Measurements from ENCODE around the gene CEMP1. TPM values are rescaled to one million over a fixed set of nuclear protein-coding genes. Genes with fewer than 3 reads are reported as not detected.
A peak's percentile ranks its signal among the peaks of the same experiment; 100 is the strongest.

CEMP1 gene
- total RNA-seq, 1 donor from 2014 or later, result not detected

DNA sequence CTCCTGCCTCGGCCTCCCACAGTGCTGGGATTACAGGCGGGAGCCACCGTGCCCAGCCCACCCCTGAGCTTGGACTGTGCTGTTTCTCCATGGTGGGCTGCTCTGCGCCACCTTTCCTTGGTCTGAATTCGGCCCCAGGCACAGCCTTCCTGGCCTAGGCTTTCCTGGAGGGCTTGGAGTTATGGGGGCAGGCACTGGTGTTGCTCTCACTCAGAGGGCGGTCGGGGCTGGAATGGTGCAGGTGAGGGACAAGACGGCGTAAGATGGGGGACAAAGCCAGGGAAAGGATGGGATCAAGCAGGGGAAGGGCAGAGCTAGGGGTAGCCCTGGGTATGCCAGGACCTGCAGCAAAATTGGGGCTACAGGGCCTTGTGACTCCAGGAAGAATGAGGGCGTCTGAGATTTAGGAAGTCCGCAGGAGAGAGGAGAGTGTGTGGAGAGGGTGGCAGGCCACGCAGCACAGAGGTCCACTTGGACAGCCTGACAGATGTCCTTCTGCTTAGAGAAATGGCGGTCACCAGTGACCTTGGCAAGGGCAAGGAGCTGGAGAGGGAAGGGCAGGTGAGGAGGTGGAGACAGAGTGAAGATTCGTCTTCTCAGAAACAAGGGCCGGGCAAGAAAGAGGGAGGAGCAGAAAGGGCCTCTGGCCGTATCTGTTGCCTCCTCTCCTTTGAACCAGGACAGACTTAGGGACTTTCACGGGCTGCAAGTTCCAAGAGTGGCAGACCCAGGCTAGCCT, 19.0 kb downstream of the CEMP1 start:
- no peak for DNase-seq (ENCODE audit: low spot score)

DNA sequence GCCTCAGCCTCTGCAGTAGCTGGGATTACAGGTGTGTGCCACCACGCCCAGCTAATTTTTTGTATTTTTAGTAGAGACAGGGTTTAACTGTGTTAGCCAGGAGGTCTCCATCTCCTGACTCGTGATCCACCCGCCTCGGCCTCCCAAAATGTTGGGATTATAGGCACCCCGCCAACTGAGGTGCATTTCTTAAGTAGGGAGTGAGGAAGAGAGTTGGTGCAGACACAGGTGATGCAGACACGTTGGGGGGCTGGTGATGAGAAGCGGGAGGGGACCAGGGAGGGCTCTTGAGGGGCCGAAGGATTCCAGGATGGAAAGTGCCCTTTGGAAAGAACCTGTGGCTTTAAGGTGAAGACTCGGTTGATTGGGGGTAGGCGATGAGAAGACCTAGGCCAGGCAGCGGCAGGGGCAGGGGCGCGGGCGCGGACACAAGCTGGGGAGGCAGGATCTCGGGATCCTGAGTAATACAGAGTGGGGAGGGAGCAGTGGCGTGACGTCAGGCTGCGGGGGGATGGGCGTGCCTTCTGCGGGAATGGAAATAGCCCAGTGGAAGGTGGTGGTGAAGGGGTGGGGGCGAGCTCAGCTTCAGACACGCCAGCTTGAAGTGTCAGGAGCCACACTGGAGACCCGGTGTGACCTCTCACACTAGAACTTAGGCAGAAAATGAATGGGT, 19.9 kb downstream of the CEMP1 start:
- peak overlapping the region; percentile 21 for H3K4me2 ChIP-seq

More for the DNA sequence above, 19.0 kb downstream of the CEMP1 start:
- TF ChIP-seq, protein P1, sequence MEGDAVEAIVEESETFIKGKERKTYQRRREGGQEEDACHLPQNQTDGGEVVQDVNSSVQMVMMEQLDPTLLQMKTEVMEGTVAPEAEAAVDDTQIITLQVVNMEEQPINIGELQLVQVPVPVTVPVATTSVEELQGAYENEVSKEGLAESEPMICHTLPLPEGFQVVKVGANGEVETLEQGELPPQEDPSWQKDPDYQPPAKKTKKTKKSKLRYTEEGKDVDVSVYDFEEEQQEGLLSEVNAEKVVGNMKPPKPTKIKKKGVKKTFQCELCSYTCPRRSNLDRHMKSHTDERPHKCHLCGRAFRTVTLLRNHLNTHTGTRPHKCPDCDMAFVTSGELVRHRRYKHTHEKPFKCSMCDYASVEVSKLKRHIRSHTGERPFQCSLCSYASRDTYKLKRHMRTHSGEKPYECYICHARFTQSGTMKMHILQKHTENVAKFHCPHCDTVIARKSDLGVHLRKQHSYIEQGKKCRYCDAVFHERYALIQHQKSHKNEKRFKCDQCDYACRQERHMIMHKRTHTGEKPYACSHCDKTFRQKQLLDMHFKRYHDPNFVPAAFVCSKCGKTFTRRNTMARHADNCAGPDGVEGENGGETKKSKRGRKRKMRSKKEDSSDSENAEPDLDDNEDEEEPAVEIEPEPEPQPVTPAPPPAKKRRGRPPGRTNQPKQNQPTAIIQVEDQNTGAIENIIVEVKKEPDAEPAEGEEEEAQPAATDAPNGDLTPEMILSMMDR (IDR thresholded peaks at IDR 0.05), result no peak
- no peak for TF ChIP-seq EZH2 (IDR thresholded peaks at IDR 0.05)
- TF ChIP-seq EZH2phosphoT487 (IDR thresholded peaks at IDR 0.05), result no peak
- Histone ChIP-seq H2AFZ (replicated peaks) (no peak overlapping the region), H4K20me1 (ENCODE audit: low read depth) (peaks cover 29% of the 10 kb centered on the region), H3K36me3 (no peaks in the 10 kb centered on the region), H3K9ac (no peak overlapping the region), H3K27ac (no peak overlapping the region), H3K9me3 (ENCODE audit: low read depth) (no peaks in the 10 kb centered on the region), H3K4me2 (peak overlapping the region; percentile 99), H3K79me2 (ENCODE audit: low read depth) (peaks cover 34% of the 10 kb centered on the region), H3K27me3 (no peaks in the 10 kb centered on the region), H3K4me3 (no peak overlapping the region), H3F3A (ENCODE audit: low read depth) (peaks cover 14% of the 10 kb centered on the region), H3K4me1 (peaks cover 29% of the 10 kb centered on the region)
- Mint-ChIP-seq H3K4me3 (peak overlapping the region; percentile 89), H3K27me3 (ENCODE audit: insufficient read depth, low read depth) (peaks cover 17% of the 10 kb centered on the region), H3K27ac (peak overlapping the region; percentile 93), H3K36me3 (no peaks in the 10 kb centered on the region), H3K4me1 (peaks cover 47% of the 10 kb centered on the region), H3K9me3 (no peaks in the 10 kb centered on the region)

DNA sequence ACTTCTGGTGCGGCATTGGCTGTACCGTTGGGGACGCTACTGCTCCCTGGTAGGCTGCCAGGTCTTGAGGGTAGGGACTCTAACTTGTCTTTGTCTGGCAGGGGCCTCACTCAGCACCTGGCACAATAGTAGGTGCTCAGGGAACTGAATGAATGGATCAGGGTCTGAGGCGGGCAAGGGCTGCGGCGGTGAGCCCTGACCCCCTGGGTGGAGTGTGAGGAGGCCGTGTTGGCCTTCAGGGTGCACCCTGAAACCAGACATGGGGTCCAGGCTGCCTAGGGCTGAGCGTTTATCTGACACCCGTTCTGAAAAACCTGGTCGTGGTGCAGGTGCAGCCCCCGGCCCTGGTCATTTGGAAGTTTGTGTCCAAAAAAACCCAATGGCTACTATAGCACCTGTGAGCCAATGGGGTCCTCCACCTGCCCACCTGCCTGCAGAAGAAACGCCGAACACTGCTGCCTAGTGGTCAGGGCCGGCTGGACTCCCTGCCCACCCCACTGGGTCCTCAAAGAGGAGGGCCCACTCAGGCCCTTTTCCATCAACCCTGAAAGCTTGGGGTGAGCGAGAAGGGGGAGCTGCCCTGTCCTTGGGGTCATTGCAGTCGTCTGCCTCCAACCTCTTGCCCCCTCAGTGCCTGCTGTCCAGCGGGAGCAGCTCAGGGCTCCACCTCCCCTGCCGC, 22.3 kb downstream of the CEMP1 start:
- no peaks in the 10 kb centered on the region for H3K36me3 ChIP-seq
- peak overlapping the region; percentile 16 for H3K27ac Mint-ChIP-seq
- peaks cover 12% of the 10 kb centered on the region for H3K27me3 Mint-ChIP-seq (ENCODE audit: insufficient read depth, low read depth)
- H3K4me3 Mint-ChIP-seq, result peak overlapping the region; percentile 81
- H3K27me3 ChIP-seq, result no peaks in the 10 kb centered on the region
- peaks cover under 1% of the 10 kb centered on the region for H3K79me2 ChIP-seq (ENCODE audit: low read depth)
- peaks cover 11% of the 10 kb centered on the region for H3F3A ChIP-seq (ENCODE audit: low read depth)
- H3K4me2 ChIP-seq, result no peak overlapping the region
- DNase-seq (ENCODE audit: low spot score), result no peak
- TF ChIP-seq EZH2phosphoT487 (IDR thresholded peaks at IDR 0.05), result no peak
- no peak for TF ChIP-seq EZH2 (IDR thresholded peaks at IDR 0.05)
- TF ChIP-seq, protein P1 (IDR thresholded peaks at IDR 0.05), result no peak
- H3K9me3 ChIP-seq (ENCODE audit: low read depth), result no peaks in the 10 kb centered on the region
- H2AFZ ChIP-seq (replicated peaks), result no peak overlapping the region
- peaks cover 21% of the 10 kb centered on the region for H3K4me1 Mint-ChIP-seq
- no peak overlapping the region for H3K4me3 ChIP-seq
- H3K27ac ChIP-seq, result no peak overlapping the region
- no peaks in the 10 kb centered on the region for H3K36me3 Mint-ChIP-seq
- H3K9ac ChIP-seq, result no peak overlapping the region
- H3K4me1 ChIP-seq, result peaks cover 20% of the 10 kb centered on the region
- no peaks in the 10 kb centered on the region for H3K9me3 Mint-ChIP-seq
- no peaks in the 10 kb centered on the region for H4K20me1 ChIP-seq (ENCODE audit: low read depth)

More for the DNA sequence above, 19.9 kb downstream of the CEMP1 start:
- H3K9ac ChIP-seq, result no peak overlapping the region
- H3K36me3 Mint-ChIP-seq, result no peaks in the 10 kb centered on the region
- no peaks in the 10 kb centered on the region for H3K27me3 ChIP-seq
- H3K27ac ChIP-seq, result no peak overlapping the region
- no peaks in the 10 kb centered on the region for H3K9me3 Mint-ChIP-seq
- peaks cover 25% of the 10 kb centered on the region for H3K79me2 ChIP-seq (ENCODE audit: low read depth)
- H3K27ac Mint-ChIP-seq, result peak overlapping the region; percentile 23
- H3K9me3 ChIP-seq (ENCODE audit: low read depth), result no peaks in the 10 kb centered on the region
- no peaks in the 10 kb centered on the region for H3K36me3 ChIP-seq
- peaks cover 15% of the 10 kb centered on the region for H3K27me3 Mint-ChIP-seq (ENCODE audit: insufficient read depth, low read depth)
- no peak for TF ChIP-seq EZH2 (IDR thresholded peaks at IDR 0.05)
- TF ChIP-seq EZH2phosphoT487 (IDR thresholded peaks at IDR 0.05), result no peak
- peaks cover 38% of the 10 kb centered on the region for H3K4me1 Mint-ChIP-seq
- DNase-seq (ENCODE audit: low spot score), result peak; percentile 40
- H3F3A ChIP-seq (ENCODE audit: low read depth), result peaks cover 14% of the 10 kb centered on the region
- peak overlapping the region; percentile 19 for H3K4me3 Mint-ChIP-seq
- no peak overlapping the region for H2AFZ ChIP-seq (replicated peaks)
- peaks cover 20% of the 10 kb centered on the region for H4K20me1 ChIP-seq (ENCODE audit: low read depth)
- H3K4me3 ChIP-seq, result no peak overlapping the region
- H3K4me1 ChIP-seq, result peaks cover 29% of the 10 kb centered on the region

Measured in neural progenitor cell (in vitro differentiated cells).